Body of pancreas (tissue), 4 donors: Measurements from ENCODE around the gene RPAP2. TPM values are rescaled to one million over a fixed set of nuclear protein-coding genes. Genes with fewer than 3 reads are reported as not detected.
"Not testable (repeated sequence)": the region's sequence is repeated elsewhere in the genome, so short reads cannot be mapped to it uniquely, and the experiment has no call there.

Experiments used
- ATAC-seq: fragments of 150-250 bp; one replicate; pipeline ENCODE4 v1.9.1; 2016
- DNase-seq, 4 donors: peaks; one replicate each; pipeline ENCODE4 v3.0.0-alpha.2; 2019
- H3K27ac ChIP-seq, 4 donors: fragments of 200-600 bp; sonication (generic); 1 replicate in 3 of 4; 2 replicates in 1 of 4; pipeline versions ENCODE4 v1.5.1 to v1.6.1; 2016 to 2019; ENCODE audit warnings: mild to moderate bottlenecking in 1 of 4, mixed read lengths in 1 of 4, moderate library complexity in 1 of 4
- H3K27me3 ChIP-seq, 2 donors: fragments of 200-600 bp; sonication (generic); one replicate each; pipeline ENCODE4 v1.6.0; 2016; ENCODE audit warnings: mild to moderate bottlenecking in 1 of 2
- H3K36me3 ChIP-seq, 2 donors: fragments of 200-600 bp; sonication (generic); replicated peaks in 1 of 2; 2 replicates each; pipeline ENCODE4 v1.5.1; 2016; ENCODE audit warnings: low read depth in 2 of 2; ENCODE audit not compliant: insufficient read depth in 1 of 2
- H3K4me1 ChIP-seq: fragments of 200-600 bp; sonication (generic); one replicate; pipeline ENCODE4 v1.6.0; 2016
- H3K4me3 ChIP-seq, 2 donors: fragments of 200-600 bp; sonication (generic); 1 replicate in 1 of 2; 2 replicates in 1 of 2; pipeline ENCODE4 v1.5.1; 2016 to 2019
- H3K9me3 ChIP-seq, 3 donors: fragments of 200-600 bp; sonication (generic); 1 replicate in 2 of 3; 2 replicates in 1 of 3; pipeline ENCODE4 v1.5.1; 2016
- POLR2A ChIP-seq, 3 donors: fragments of 450-650 bp; IDR thresholded peaks; one replicate each; pipeline ENCODE4 v1.6.1; 2016; ENCODE audit warnings: antibody characterized with exemption in 3 of 3, mild to moderate bottlenecking in 2 of 3
- WGBS, 2 donors: methylation state at CpG; one replicate each; pipeline ENCODE4 v1.1.5; 2017; 5-methylcytosine and 5-hydroxymethylcytosine counted together
- intact Hi-C: fragments of 100-400 bp; cut with DNase I; formaldehyde crosslinking; loops from one replicate; pipeline ENCODE4 v1.15.1; 2023
- total RNA-seq, 2 donors: library from RNA; depleted of rRNA; stranded (reverse); fragments of >200 nt; gene quantifications; one replicate each; pipeline ENCODE4 v1.1.0, GENCODE V29; 2016
- TF ChIP-seq, protein P1 (sequence below), 7 experiments: fragments of 450-650 bp in 4 of 7; fragments of 200-600 bp in 3 of 7; sonication (generic) in 3 of 7; IDR thresholded peaks; one replicate each; pipeline ENCODE4 v1.5.1; 2016 to 2019; ENCODE audit warnings: antibody characterized with exemption in 7 of 7

RPAP2 gene
- total RNA-seq, 2 donors from 2014 or later: 3.9 to 4.9 TPM

- H3K4me3 ChIP-seq: no peak overlapping the region
- no peaks in the 10 kb centered on the region for H3K4me1 ChIP-seq
- no peaks in the 10 kb centered on the region for H3K9me3 ChIP-seq
- 86 to 91% methylated on average over 3 of the region's 3 CpGs for WGBS, 2 donors
- TF ChIP-seq, protein P1, sequence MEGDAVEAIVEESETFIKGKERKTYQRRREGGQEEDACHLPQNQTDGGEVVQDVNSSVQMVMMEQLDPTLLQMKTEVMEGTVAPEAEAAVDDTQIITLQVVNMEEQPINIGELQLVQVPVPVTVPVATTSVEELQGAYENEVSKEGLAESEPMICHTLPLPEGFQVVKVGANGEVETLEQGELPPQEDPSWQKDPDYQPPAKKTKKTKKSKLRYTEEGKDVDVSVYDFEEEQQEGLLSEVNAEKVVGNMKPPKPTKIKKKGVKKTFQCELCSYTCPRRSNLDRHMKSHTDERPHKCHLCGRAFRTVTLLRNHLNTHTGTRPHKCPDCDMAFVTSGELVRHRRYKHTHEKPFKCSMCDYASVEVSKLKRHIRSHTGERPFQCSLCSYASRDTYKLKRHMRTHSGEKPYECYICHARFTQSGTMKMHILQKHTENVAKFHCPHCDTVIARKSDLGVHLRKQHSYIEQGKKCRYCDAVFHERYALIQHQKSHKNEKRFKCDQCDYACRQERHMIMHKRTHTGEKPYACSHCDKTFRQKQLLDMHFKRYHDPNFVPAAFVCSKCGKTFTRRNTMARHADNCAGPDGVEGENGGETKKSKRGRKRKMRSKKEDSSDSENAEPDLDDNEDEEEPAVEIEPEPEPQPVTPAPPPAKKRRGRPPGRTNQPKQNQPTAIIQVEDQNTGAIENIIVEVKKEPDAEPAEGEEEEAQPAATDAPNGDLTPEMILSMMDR (IDR thresholded peaks at IDR 0.05): no peak
- no peak for TF ChIP-seq POLR2A (IDR thresholded peaks at IDR 0.05)
- DNase-seq (no peak), ATAC-seq (no peak)
- intact Hi-C loops: no loop called here
- H3K27me3 ChIP-seq: no peaks in the 10 kb centered on the region
- peaks cover 0 to 2% of the 10 kb centered on the region in 2 donors for H3K36me3 ChIP-seq
- H3K27ac ChIP-seq: no peak overlapping the region
Measured at GRCh38 chr1:92367496-92367895, 68.6 kb downstream of the RPAP2 start.

DNA sequence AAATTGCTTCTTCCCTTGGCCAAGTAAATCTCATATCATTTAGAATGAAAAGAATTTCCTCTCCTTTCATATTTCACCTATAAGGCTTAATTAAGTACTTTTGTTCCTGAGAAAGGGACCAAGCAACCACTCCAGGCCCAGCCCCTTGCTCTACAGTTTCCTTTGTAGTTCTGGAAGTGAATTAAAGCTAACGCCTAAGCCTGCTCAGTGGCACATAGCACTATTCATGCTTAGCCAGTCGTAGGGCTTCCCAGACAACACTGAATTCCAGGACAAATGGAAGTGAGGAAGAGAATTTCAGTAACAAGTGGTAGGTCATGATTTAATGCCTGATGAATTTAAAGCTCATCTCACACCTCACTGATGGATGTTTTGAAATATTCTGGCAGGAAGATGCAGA is 73.3 kb downstream of the RPAP2 start:
- no peak for DNase-seq
- intact Hi-C loops: no loop called here
- no peaks in the 10 kb centered on the region for H3K4me1 ChIP-seq

GRCh38 chr1:92374223-92374622 is 75.4 kb downstream of the RPAP2 start:
- ATAC-seq: no peak
- H3K27me3 ChIP-seq: no peaks in the 10 kb centered on the region
- 75 to 77% methylated on average over 2 of the region's 2 CpGs for WGBS, 2 donors
- intact Hi-C loops: no loop called here
- no peaks in the 10 kb centered on the region for H3K9me3 ChIP-seq
- no peak for DNase-seq
- no peak overlapping the region for H3K27ac ChIP-seq
- H3K4me3 ChIP-seq: no peak overlapping the region
- peaks cover 0 to 2% of the 10 kb centered on the region in 2 donors for H3K36me3 ChIP-seq
- no peaks in the 10 kb centered on the region for H3K4me1 ChIP-seq
- no peak for TF ChIP-seq POLR2A (IDR thresholded peaks at IDR 0.05)
- TF ChIP-seq, protein P1 (IDR thresholded peaks at IDR 0.05): no peak

More for the DNA sequence above, 73.3 kb downstream of the RPAP2 start:
- no peaks in the 10 kb centered on the region for H3K27me3 ChIP-seq
- no peak overlapping the region for H3K4me3 ChIP-seq
- no peaks in the 10 kb centered on the region for H3K9me3 ChIP-seq
- peaks cover 0 to 2% of the 10 kb centered on the region in 2 donors for H3K36me3 ChIP-seq
- ATAC-seq: no peak
- TF ChIP-seq POLR2A (IDR thresholded peaks at IDR 0.05): no peak
- TF ChIP-seq, protein P1 (IDR thresholded peaks at IDR 0.05): no peak
- WGBS, 2 donors: 95 to 97% methylated on average over 2 of the region's 2 CpGs
- no peak overlapping the region for H3K27ac ChIP-seq

GRCh38 chr1:92376345-92376744 is 77.5 kb downstream of the RPAP2 start:
- DNase-seq (no peak), ATAC-seq (no peak)
- Histone ChIP-seq H3K9me3 (no peaks in the 10 kb centered on the region), H3K27ac (no peak overlapping the region), H3K27me3 (no peaks in the 10 kb centered on the region), H3K36me3 (peaks cover 0 to 4% of the 10 kb centered on the region in 2 donors), H3K4me3 (no peak overlapping the region), H3K4me1 (no peaks in the 10 kb centered on the region)
- TF ChIP-seq POLR2A (IDR thresholded peaks at IDR 0.05): no peak
- TF ChIP-seq, protein P1 (IDR thresholded peaks at IDR 0.05): no peak
- WGBS, 2 donors: 75 to 92% methylated on average over 2 of the region's 2 CpGs
- intact Hi-C loops: no loop called here

DNA sequence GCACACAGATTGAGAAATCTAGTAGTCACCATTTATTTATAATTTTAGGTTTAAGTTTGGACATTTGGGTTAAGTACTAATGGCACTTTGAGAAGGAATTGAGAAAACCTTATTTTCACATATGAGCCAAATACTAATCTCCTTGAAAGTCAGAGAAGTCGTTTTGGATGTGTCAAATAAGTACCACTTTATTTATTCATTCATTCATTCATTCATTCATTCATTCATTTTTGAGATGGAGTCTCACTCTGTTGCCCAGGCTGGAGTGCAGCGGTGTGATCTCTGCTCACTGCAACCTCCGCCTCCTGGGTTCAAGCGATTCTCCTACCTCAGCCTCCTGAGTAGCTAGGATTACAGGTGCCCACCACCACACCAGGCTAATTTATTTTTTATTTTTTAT is 79.1 kb downstream of the RPAP2 start:
- WGBS, 2 donors: 89 to 94% methylated on average over 4 of the region's 4 CpGs
- intact Hi-C loops, ATAC-seq, H3K27me3 ChIP-seq, H3K4me3 ChIP-seq, H3K36me3 ChIP-seq, H3K4me1 ChIP-seq, DNase-seq, H3K27ac ChIP-seq, H3K9me3 ChIP-seq: not testable (repeated sequence)
